ENCODE results near the gene LRIT1.

Gene LRIT1

GRCh38 chr10:84264611-84265141 lies 23.3 kb upstream of the LRIT1 start:
- Histone ChIP-seq H3K4me1 (ENCODE audit: control insufficient read depth in 1 of 2, insufficient read depth in 1 of 2, low read depth in 1 of 2, low read length in 1 of 2) (no peaks in the 10 kb centered on the region), H3K36me3 (no peaks in the 10 kb centered on the region), H3K9me3 (no peaks in the 10 kb centered on the region), H3K4me3 (ENCODE audit: low read depth in 1 of 2, low read length in 1 of 2) (no peak overlapping the region), H3K27me3 (peaks cover 21% of the 10 kb centered on the region), H3K27ac (no peak overlapping the region)
- peak; percentile 77 for TF ChIP-seq CTCF (IDR thresholded peaks at IDR 0.05)

GRCh38 chr10:84263716-84264115 lies 22.4 kb upstream of the LRIT1 start:
- H3K36me3 ChIP-seq: no peaks in the 10 kb centered on the region
- no peaks in the 10 kb centered on the region for H3K4me1 ChIP-seq (ENCODE audit: control insufficient read depth in 1 of 2, insufficient read depth in 1 of 2, low read depth in 1 of 2, low read length in 1 of 2)
- no peaks in the 10 kb centered on the region for H3K9me3 ChIP-seq
- no peak overlapping the region for H3K27ac ChIP-seq
- peaks cover 21% of the 10 kb centered on the region for H3K27me3 ChIP-seq
- H3K4me3 ChIP-seq (ENCODE audit: low read depth in 1 of 2, low read length in 1 of 2): no peak overlapping the region
- no peak for TF ChIP-seq CTCF (IDR thresholded peaks at IDR 0.05)

GRCh38 chr10:84262190-84262956 lies 21.0 kb upstream of the LRIT1 start:
- no peaks in the 10 kb centered on the region for H3K4me1 ChIP-seq (ENCODE audit: control insufficient read depth in 1 of 2, insufficient read depth in 1 of 2, low read depth in 1 of 2, low read length in 1 of 2)
- H3K27ac ChIP-seq: no peak overlapping the region
- no peak for TF ChIP-seq CTCF (IDR thresholded peaks at IDR 0.05)
- no peaks in the 10 kb centered on the region for H3K9me3 ChIP-seq
- H3K4me3 ChIP-seq (ENCODE audit: low read depth in 1 of 2, low read length in 1 of 2): no peak overlapping the region
- H3K36me3 ChIP-seq: no peaks in the 10 kb centered on the region
- H3K27me3 ChIP-seq: peaks cover 24% of the 10 kb centered on the region

- Histone ChIP-seq H3K4me3 (ENCODE audit: low read depth in 1 of 2, low read length in 1 of 2) (no peak overlapping the region), H3K27me3 (peaks cover 34% of the 10 kb centered on the region), H3K9me3 (no peaks in the 10 kb centered on the region), H3K36me3 (no peaks in the 10 kb centered on the region), H3K4me1 (ENCODE audit: control insufficient read depth in 1 of 2, insufficient read depth in 1 of 2, low read depth in 1 of 2, low read length in 1 of 2) (no peaks in the 10 kb centered on the region), H3K27ac (no peak overlapping the region)
- TF ChIP-seq CTCF (IDR thresholded peaks at IDR 0.05): no peak
Measured at GRCh38 chr10:84261236-84261915, 20.0 kb upstream of the LRIT1 start.

- Histone ChIP-seq H3K9me3 (no peaks in the 10 kb centered on the region), H3K4me1 (ENCODE audit: control insufficient read depth in 1 of 2, insufficient read depth in 1 of 2, low read depth in 1 of 2, low read length in 1 of 2) (no peaks in the 10 kb centered on the region), H3K36me3 (no peaks in the 10 kb centered on the region), H3K27me3 (peaks cover 14% of the 10 kb centered on the region), H3K27ac (no peak overlapping the region), H3K4me3 (ENCODE audit: low read depth in 1 of 2, low read length in 1 of 2) (no peak overlapping the region)
- TF ChIP-seq CTCF (IDR thresholded peaks at IDR 0.05): no peak
Measured at GRCh38 chr10:84258034-84258695, 16.8 kb upstream of the LRIT1 start.

Data from neutrophil (primary cell).